Mesendoderm (in vitro differentiated cells): ENCODE data around the gene ATL1. TPM values are rescaled to one million over a fixed set of nuclear protein-coding genes. Genes with fewer than 3 reads are reported as not detected.

ENCODE experiments used
- DNase-seq: peaks from one replicate; pipeline ENCODE4 v3.0.0; 2013
- H2AK5ac ChIP-seq: 2 replicates; pipeline ENCODE4 v1.6.1; 2013; ENCODE audit warnings: low read length, inconsistent platforms
- H2BK120ac ChIP-seq: 2 replicates; pipeline ENCODE4 v1.6.1; 2013; ENCODE audit warnings: low read depth, mild to moderate bottlenecking, low read length, moderate library complexity, mixed read lengths
- H2BK15ac ChIP-seq: replicated peaks from 2 replicates; pipeline ENCODE4 v1.6.1; 2013; ENCODE audit warnings: low read depth, mild to moderate bottlenecking, moderate library complexity
- H2BK5ac ChIP-seq: 2 replicates; pipeline ENCODE4 v1.6.1; 2013; ENCODE audit warnings: low read length, inconsistent platforms
- H3K18ac ChIP-seq: 2 replicates; pipeline ENCODE4 v1.6.1; 2013; ENCODE audit warnings: mild to moderate bottlenecking, low read length, mixed read lengths
- H3K23ac ChIP-seq: one replicate; pipeline ENCODE4 v1.6.1; 2013; ENCODE audit warnings: low read length
- H3K27ac ChIP-seq: 2 replicates; pipeline ENCODE4 v1.5.1; 2013; ENCODE audit warnings: low read depth, mild to moderate bottlenecking, inconsistent platforms, low read length, moderate library complexity
- H3K27me3 ChIP-seq: 2 replicates; pipeline ENCODE4 v1.6.1; 2013; ENCODE audit warnings: low read length, control low read depth, mild to moderate bottlenecking, inconsistent platforms; ENCODE audit not compliant: insufficient read depth, poor library complexity
- H3K36me3 ChIP-seq: 2 replicates; pipeline ENCODE4 v1.6.1; 2013; ENCODE audit warnings: low read length, inconsistent platforms; ENCODE audit not compliant: control insufficient read depth, insufficient read depth
- H3K4ac ChIP-seq: one replicate; pipeline ENCODE4 v1.6.1; 2013; ENCODE audit warnings: low read depth, mild to moderate bottlenecking, low read length, moderate library complexity
- H3K4me1 ChIP-seq: 2 replicates; pipeline ENCODE4 v1.6.1; 2013; ENCODE audit warnings: low read depth, low read length, inconsistent platforms; ENCODE audit not compliant: control insufficient read depth
- H3K4me2 ChIP-seq: 2 replicates; pipeline ENCODE4 v1.6.1; 2013; ENCODE audit warnings: low read length
- H3K4me3 ChIP-seq: 2 replicates; pipeline ENCODE4 v1.5.1; 2013; ENCODE audit warnings: mild to moderate bottlenecking, low read length
- H3K56ac ChIP-seq: one replicate; pipeline ENCODE4 v1.6.1; 2013; ENCODE audit warnings: low read length
- H3K79me1 ChIP-seq: 2 replicates; pipeline ENCODE4 v1.6.1; 2013; ENCODE audit warnings: low read length, inconsistent platforms
- H3K79me2 ChIP-seq: 2 replicates; pipeline ENCODE4 v1.6.1; 2013; ENCODE audit warnings: mild to moderate bottlenecking, low read length; ENCODE audit not compliant: control insufficient read depth, insufficient read depth
- H3K9ac ChIP-seq: 2 replicates; pipeline ENCODE4 v1.6.1; 2013; ENCODE audit warnings: low read length, inconsistent platforms
- H4K5ac ChIP-seq: one replicate; pipeline ENCODE4 v1.6.1; 2013; ENCODE audit warnings: low read length
- H4K8ac ChIP-seq: one replicate; pipeline ENCODE4 v1.6.1; 2013; ENCODE audit warnings: low read depth, mild to moderate bottlenecking, control low read depth, low read length, moderate library complexity
- WGBS: extraction: QIAGEN DNeasy Blood & Tissue Kit; methylation state at CpG from one replicate; pipeline ENCODE4 v1.1.7; 2013; ENCODE audit warnings: low lambda C conversion rate, missing lambda C conversion rate; ENCODE audit not compliant: insufficient coverage; ENCODE audit errors: extremely low coverage; 5-methylcytosine and 5-hydroxymethylcytosine counted together
- small RNA-seq: library from polyadenylated mRNA; stranded (forward); fragments of <200 nt; extraction: miRNeasy Mini kit (QIAGEN cat#:217004); gene quantifications from one replicate; pipeline ENCODE3, GENCODE V24; 2013; ENCODE audit not compliant: insufficient read depth

Gene ATL1

GRCh38 chr14:50677527-50678063 is 117.7 kb downstream of the ATL1 start:
- 100% methylated on average over 2 of the region's 5 CpGs for WGBS
- Histone ChIP-seq H3K27ac (no peak overlapping the region), H3K79me2 (no peaks in the 10 kb centered on the region)

GRCh38 chr14:50678163-50678562 is 118.2 kb downstream of the ATL1 start:
- H3K36me3 ChIP-seq = no peaks in the 10 kb centered on the region
- H3K18ac ChIP-seq = peak overlapping the region; percentile 28
- no peak overlapping the region for H3K4ac ChIP-seq
- H3K4me1 ChIP-seq = peaks cover 10% of the 10 kb centered on the region
- no peak overlapping the region for H3K4me2 ChIP-seq
- no peak overlapping the region for H4K8ac ChIP-seq
- no peak overlapping the region for H2AK5ac ChIP-seq
- H2BK5ac ChIP-seq = no peak overlapping the region
- no peak overlapping the region for H3K4me3 ChIP-seq
- H3K27me3 ChIP-seq = no peaks in the 10 kb centered on the region
- H3K79me1 ChIP-seq = no peaks in the 10 kb centered on the region
- peak overlapping the region; percentile 51 for H3K56ac ChIP-seq
- peak; percentile 63 for DNase-seq
- no peak overlapping the region for H3K27ac ChIP-seq
- WGBS = no CpG with 5 or more reads among the region's 5 CpGs
- no peak overlapping the region for H3K9ac ChIP-seq
- H3K79me2 ChIP-seq = no peaks in the 10 kb centered on the region
- H2BK120ac ChIP-seq = no peak overlapping the region
- no peak overlapping the region for H2BK15ac ChIP-seq
- H3K23ac ChIP-seq = no peak overlapping the region
- H4K5ac ChIP-seq = no peak overlapping the region

More at GRCh38 chr14:50677527-50678063, 117.7 kb downstream of the ATL1 start:
- H2BK120ac ChIP-seq = no peak overlapping the region
- peak overlapping the region; percentile 90 for H3K18ac ChIP-seq
- no peak overlapping the region for H2BK5ac ChIP-seq
- H3K4me1 ChIP-seq = peaks cover 10% of the 10 kb centered on the region
- H3K4me2 ChIP-seq = no peak overlapping the region
- H3K9ac ChIP-seq = no peak overlapping the region
- peak overlapping the region; percentile 85 for H2BK15ac ChIP-seq
- H3K4ac ChIP-seq = no peak overlapping the region
- no peaks in the 10 kb centered on the region for H3K79me1 ChIP-seq
- peak overlapping the region; percentile 29 for H3K56ac ChIP-seq
- H3K23ac ChIP-seq = no peak overlapping the region
- peak overlapping the region; percentile 76 for H4K8ac ChIP-seq
- peak; percentile 77 for DNase-seq
- no peaks in the 10 kb centered on the region for H3K27me3 ChIP-seq
- no peak overlapping the region for H3K4me3 ChIP-seq
- H4K5ac ChIP-seq = no peak overlapping the region
- H2AK5ac ChIP-seq = no peak overlapping the region
- H3K36me3 ChIP-seq = no peaks in the 10 kb centered on the region

GRCh38 chr14:50679674-50680073 is 119.7 kb downstream of the ATL1 start:
- H2BK120ac ChIP-seq = no peak overlapping the region
- H3K4ac ChIP-seq = no peak overlapping the region
- H3K18ac ChIP-seq = no peak overlapping the region

More at GRCh38 chr14:50679674-50680073, 119.7 kb downstream of the ATL1 start:
- no peaks in the 10 kb centered on the region for H3K79me2 ChIP-seq
- no peak overlapping the region for H3K9ac ChIP-seq
- H3K4me2 ChIP-seq = no peak overlapping the region
- no peaks in the 10 kb centered on the region for H3K27me3 ChIP-seq
- H2AK5ac ChIP-seq = no peak overlapping the region
- no peak for DNase-seq
- H4K8ac ChIP-seq = no peak overlapping the region
- H3K36me3 ChIP-seq = no peaks in the 10 kb centered on the region
- no peak overlapping the region for H2BK5ac ChIP-seq
- no peaks in the 10 kb centered on the region for H3K79me1 ChIP-seq
- peaks cover 10% of the 10 kb centered on the region for H3K4me1 ChIP-seq
- no peak overlapping the region for H2BK15ac ChIP-seq
- H3K27ac ChIP-seq = no peak overlapping the region
- H3K56ac ChIP-seq = no peak overlapping the region
- H4K5ac ChIP-seq = no peak overlapping the region
- H3K23ac ChIP-seq = no peak overlapping the region
- no peak overlapping the region for H3K4me3 ChIP-seq

Small RNA genes lying within 50 kb of the gene (small RNA-seq; reads per million reads assigned to genes)
- gene RN7SL452P (not detected), gene SNRPGP1 (not detected)
